Anterior cingulate cortex (tissue), 58 donors: ENCODE data around the gene FXYD5.

Source experiments
- DNase-seq, 58 donors: peaks; one replicate each; lab custom pipeline; 2025; lab: John Stamatoyannopoulos, UW

FXYD5 gene

DNA sequence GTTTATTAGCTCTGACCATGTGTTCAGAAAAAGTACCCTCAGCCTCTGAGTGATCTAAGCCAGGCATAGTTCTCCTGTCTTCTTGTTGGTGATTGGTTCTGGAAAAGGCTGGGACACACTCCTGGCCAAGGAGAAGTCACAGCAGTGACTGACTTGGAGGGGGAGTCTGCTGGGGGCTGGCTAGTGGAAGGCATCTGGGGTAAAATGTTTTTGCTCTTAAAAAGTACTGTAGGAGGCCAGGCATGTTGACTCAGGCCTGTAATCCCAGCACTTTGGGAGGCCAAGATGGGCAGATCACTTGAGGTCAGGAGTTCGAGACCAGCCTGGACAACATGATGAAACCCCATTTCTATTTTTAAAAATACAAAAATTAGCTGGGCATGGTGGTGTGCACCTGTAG, 52.3 kb downstream of the FXYD5 start:
- no peak for DNase-seq

DNA sequence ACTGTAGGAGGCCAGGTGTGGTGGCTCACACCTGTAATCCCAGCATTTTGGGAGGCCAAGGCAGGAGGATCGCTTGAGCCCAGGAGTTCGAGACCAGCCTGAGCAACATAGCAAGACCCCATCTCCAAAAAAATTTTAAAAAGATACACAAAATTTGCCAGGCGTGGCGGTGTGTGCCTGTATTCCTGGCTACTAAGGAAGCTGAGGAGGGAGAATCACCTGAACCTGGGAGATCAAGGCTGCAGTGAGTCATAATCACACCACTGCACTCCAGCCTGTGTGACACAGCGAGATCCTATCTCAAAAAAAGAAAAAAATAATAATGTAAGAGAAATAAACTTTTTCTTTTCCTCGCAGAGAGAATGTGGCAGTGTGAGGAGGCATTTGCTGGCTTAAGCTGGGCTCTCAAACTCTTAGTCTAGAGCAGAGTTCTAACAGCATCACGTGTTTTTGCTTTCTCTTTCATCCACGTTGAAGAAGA, 52.9 kb downstream of the FXYD5 start:
- no peak for DNase-seq

DNA sequence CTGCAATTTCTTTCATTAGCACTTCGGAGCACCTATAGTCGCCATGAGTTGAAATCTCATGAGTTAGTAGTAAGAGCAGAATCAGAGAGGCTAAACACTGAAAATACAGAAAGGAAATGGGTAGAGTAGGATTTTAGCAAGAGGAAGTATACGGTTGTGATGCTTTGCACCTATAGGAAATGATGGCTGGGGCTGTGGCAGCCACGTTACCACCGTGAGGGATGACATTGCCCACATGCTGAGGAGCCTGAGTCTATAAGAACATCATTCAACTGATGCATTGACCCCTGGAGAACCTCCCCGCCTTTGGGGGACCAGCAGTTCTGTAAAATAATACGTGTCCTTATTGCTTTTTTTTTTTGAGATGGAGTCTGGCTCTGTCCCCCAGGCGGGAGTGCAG, 53.6 kb downstream of the FXYD5 start:
- DNase-seq = no peak

DNA sequence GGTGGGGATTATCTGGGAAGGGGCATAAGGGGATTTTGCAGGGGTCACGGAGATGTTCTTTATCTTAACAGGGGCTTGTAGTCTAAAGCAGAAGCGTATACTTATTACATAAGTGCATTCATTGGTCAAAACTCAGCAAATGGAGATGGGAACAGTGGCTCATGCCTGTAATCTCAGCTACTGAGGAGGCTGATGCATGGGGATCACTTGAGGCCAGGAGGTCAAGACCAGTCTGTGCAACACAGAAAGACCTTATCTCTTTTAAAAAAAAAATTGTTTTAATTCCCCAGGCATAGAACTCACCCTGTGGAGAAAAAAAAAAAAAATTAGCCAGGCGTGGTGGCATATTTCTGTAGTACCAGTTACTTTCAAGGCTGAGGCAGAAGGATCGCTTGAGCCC, 55.1 kb downstream of the FXYD5 start:
- DNase-seq = no peak

DNA sequence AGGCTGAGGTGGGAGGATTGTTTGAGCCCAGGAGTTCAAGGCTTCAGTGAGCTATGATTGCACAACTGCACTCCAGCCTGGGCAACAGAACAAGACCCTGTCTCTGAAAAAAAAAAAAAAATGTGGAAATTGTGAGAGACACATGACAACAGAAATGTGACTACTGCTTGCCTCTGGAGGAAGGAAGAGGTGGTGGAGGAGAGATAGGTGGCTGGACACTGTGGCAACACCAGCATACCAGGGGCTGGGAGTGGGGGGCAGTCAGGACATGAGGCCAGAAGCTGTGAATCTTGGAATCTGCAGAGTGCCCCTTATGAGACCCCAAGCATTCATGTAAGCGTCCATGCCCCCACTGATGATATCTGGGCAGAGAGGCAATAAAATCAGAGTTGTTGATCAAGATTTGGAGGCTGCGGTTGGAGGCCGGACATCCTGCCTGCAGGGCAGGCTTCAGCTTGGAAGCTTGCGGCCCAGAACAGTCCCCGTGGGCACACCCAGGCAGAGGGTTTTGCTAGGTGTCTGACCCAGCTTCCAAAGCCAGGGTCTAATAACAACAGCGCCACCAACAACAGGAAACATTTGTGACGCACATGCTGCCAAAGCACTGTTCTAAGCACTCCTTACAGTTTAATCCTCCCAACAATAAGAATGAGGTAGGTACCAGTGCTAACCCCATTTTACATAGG, 57.2 kb downstream of the FXYD5 start:
- peak in 1 of 58 donors; percentile 30 for DNase-seq

DNA sequence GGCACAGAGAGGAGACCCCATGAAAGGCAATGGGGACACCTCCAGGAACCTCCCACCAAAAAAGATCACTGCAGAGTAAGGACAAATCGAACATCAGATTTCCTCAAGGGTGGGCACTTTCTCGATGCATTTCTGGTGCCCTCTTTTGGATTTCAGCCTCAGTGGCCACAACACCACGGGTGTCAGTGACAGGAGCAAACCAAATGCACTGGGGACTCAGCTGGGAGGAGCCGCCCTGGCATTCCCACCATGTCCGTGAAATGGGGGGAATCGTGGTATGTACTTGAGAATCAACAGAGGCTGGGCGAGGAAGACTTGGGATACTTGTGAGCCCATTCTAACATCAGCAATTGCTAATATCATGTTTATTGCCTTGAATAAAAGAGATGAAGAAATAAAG, 57.7 kb downstream of the FXYD5 start:
- no peak for DNase-seq

DNA sequence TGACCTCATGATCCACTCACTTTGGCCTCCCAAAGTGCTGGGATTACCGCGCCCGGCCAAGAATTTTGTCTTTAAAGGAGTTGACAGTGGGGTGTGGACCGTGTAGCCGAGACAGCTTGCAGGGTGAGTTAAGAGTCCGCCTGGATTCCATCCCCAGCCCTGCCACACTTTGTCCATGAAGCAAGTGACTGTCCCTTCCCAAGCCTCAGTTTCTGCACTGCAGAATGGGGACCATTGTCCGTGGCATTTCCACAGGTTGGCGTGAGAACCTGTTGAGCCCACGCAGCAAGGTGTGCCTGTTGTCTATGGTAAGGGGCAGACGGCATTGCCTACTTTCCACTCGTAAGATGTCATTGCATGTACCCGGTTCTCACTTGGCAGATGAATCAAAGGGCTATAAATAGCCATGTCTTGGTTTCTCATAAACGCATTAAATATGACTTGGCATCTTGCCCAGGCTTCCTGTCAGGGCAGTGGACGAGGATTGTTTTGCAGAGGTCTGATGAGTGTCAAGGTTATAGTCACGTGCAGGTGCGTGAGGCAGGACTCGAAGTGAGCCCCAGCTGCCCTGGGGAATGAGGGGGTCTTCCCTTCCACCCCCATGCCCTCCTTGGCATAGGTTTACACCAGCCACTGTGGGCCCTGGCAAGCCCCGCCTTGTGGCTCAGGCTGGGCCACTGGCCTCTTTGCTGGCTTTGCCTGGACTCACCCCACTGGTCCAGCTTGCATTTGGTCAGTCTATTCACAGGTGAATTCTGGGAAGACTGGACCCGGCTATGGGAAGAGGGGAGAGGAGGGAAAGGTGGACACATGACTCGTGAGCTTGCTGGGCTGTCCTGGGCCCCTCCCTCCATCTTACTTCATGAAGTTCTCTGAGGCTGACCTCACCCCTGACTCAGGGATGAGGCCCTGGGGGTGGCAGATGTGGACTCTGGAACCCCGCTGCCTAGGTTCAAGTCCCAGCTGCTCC, 59.4 kb downstream of the FXYD5 start:
- DNase-seq = no peak

DNA sequence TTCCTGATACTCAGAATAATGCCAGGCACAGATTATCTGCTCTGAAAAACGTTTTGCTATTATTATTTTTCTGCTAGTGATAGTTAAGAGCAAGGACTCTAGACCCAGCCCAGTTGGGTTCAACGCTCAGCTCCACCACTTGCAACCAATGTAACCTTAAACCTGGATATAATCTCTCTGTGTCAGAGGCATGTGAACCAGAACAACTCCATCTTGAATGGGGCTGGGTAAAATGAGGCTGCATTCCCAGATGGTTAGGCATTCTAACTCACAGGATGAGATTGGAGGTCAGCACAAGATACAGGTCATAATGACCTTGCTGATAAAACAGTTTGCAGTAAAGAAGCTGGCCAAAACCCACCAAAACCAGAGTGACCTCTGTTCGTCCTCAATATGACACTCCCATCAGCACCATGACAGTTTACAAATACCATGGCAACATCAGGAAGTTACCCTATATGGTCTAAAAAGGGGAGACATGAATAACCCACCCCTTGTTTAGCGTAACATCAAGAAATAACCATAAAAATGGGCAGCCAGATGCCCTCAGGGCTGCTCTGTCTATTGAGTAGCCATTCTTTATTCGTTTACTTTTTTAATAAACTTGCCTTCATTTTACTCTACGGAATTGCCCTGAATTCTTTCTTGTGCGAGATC, 60.4 kb downstream of the FXYD5 start:
- no peak for DNase-seq

DNA sequence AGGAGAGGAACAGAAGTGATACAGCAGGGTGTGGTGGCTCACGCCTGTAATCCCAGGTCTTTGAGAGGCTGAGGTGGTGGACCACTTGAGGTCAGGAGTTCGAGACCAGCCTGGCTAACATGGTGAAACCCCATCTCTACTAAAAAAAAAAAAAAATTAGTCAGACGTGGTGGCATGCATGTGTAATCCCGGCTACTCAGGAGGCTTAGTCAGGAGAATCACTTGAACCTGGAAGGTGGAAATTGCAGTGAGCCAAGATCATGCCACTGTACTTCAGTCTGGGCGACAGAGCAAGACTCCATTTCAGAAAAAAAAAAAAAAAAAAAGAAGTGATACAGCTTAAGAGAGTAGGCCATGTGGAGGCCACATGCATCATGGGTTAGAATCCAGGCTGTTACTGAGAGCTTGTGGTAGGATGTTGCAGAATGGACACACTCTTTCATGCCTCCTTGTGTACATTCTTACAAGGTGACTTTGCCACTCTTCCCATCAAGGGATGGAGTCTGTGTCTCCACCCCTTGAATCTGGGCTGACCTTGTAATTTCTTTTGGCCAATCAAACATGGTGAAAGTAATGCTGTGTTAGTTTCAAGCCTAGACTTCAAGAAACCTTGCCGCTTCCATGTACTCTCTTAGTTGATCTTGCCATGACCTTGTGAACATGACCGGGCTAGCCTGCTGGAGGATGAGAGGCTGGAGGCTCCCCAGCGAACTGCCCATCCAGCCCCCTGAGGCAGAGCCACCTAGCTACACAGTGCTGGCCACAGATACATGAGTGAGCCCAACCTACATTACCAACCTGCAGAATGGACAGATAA, 61.7 kb downstream of the FXYD5 start:
- no peak for DNase-seq

DNA sequence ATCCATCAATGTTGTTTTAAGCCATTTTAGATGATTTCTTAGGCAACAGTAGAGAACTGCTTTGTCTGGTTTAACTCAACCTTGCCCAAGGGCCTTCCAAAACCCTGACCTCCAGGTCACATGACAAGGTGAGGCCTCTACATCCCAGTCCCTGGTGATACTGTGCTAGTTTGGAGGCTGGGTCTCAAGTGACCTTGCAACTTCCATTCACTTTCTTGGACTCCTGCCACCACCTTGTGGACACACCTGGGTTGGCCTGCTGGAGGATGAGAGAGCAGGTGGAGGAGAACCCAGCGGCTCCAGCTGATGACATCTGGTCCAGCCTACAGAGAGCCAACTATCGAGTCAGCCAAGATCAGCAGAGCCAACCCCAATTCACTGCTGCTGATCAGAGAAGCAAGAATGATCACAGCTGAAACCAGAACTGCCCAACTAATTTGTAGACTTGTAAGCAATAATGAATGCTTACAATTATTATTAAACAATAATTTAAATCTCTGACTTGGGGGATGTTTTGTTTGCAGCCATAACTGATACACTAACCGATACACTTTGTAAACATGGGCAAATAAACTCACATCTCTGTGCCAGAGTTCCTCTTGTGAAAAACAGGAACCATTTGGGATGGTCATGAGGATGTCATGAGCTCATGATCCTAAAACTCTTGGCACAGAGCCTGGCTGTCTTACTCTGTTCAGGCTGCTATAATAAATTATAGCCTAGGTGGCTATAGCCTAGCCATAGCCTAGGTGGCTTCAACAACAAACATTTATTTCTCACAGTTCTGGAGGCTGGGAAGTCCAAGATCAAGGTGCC, 62.5 kb downstream of the FXYD5 start:
- DNase-seq = peak in 5 of 58 donors; percentile 6 to 19 (median 9)

DNA sequence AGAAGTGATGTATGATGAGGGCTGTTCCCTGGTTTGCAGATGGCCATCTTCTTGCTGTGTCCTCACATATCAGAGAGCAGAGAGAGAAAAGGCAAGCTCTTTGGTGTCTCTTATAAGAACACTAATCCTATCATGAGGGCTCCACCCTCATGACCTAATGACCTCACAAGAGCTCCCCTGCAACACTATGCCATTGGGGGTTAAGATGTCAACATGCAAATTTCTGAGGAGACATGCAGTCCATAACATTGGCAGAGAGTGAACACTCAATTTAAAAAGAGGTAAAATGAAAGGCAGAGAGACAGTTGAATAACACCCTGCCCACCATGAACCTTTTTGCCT, 63.1 kb downstream of the FXYD5 start:
- no peak for DNase-seq

DNA sequence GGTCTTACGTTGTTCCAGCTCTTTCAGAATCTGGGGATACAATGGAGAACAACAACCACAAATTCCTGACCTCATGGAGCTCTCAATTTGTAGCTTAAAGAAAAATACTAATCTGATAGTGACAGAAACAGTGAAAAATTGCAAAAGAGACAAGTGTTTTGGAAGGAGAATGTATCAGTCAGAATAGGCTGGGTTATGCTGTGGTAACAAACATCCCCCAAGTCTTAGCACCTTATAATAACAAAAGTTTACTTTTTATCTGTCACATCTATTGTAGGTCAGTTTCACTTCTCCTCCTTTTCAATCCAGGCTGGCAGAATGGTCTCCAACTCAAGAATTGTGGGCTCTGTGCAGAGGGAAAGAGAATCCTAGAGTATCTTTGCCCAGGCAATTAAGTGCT, 64.5 kb downstream of the FXYD5 start:
- DNase-seq = no peak
